ENCODE measurements around the gene STXBP5L.
"Not testable (repeated sequence)": the region's sequence is repeated elsewhere in the genome, so short reads cannot be mapped to it uniquely, and the experiment has no call there.

Gene STXBP5L

GRCh38 chr3:121064121-121064520 is 156.1 kb downstream of the STXBP5L start:
- DNase-seq, result no peak

- no peak for DNase-seq
These were observed 164.1 kb downstream of the STXBP5L start for GRCh38 chr3:121072133-121072532.

DNA sequence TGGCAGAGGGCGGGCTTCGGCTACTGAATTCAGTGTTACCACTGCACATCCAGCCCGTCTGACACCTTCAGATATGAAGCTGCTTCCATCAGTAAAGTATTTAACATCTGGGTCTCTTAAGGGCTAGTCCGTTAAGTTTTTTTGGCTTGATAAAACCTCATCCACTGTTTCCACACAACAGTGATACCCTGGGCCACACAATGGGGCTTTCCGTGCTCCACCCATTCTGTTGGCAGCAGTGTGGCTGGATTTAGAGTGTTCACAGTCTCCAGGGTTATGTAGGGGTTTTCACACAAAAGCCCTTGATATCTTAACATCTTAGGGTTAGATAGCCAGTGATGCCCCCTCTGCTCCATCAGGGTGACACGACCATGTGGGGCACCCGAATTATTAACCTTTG is 165.0 kb downstream of the STXBP5L start:
- DNase-seq, result no peak

DNA sequence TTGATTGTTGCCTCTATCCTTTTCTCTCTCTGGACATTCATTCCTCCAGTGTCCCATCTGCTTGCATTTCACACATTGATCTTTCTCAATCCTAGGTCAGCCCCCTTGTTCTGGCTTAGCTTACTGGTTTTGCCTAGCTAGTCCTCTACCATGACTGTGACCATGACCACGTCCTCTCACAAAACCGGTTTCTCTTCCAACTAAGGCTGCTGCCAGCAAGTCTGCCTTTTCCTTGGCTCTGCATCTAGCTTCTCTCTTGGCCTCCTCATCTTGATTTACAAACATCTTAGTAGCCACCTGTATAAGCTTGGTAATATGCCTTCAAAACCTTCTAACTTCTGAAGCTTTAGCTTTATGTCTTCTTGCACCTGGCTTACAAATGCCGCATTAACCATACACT is 167.2 kb downstream of the STXBP5L start:
- no peak for DNase-seq

GRCh38 chr3:121078378-121079101 is 170.5 kb downstream of the STXBP5L start:
- not testable (repeated sequence) for DNase-seq

- DNase-seq, result no peak
These were observed 188.9 kb downstream of the STXBP5L start for GRCh38 chr3:121096953-121097352.

DNA sequence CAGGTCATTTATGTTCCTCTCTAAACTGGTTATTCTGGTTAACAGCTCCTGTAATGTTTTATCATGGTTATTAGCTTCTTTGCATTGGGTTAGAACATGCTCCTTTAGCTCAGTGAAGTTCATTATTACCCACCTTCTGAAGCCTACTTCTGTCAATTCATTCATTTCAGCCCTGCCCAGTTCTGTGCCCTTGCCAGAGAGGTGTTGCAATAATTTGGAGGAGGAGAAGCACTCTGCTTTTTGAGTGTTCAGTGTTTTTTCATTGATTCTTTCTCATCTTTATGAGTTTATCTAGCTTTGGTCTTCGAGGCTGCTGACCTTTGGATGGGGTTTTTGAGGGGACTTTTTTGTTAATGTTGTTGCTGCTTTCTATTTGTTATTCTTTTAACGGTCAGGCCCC is 203.1 kb downstream of the STXBP5L start:
- DNase-seq, result not testable (repeated sequence)

- DNase-seq, result no peak
These were observed 204.1 kb downstream of the STXBP5L start for GRCh38 chr3:121111914-121112612.

GRCh38 chr3:121126033-121126706 is 218.2 kb downstream of the STXBP5L start:
- no peak for DNase-seq

- DNase-seq, result no peak
These were observed 218.7 kb downstream of the STXBP5L start for GRCh38 chr3:121126707-121127035.

- DNase-seq, result no peak
These were observed 244.6 kb downstream of the STXBP5L start for GRCh38 chr3:121152573-121152972.

GRCh38 chr3:121153851-121154250 is 245.8 kb downstream of the STXBP5L start:
- DNase-seq, result no peak

DNA sequence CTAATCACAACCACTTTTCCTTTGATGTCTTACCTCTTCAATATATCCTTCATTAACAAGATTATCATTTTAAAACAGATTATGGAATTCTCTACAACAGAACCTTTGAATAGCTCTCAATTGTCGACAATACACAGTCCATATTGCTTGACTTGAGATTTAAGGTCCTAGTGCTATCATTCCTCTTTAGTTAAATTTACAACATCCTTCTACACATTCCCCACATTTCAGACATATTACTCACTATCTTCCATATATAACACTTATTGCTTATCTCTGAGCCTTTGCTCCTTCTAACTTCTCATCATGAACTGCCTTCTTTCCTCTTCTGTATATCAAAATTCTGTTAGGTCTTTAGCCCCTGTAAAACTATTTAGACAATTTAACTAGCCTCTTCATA is 247.0 kb downstream of the STXBP5L start:
- DNase-seq, result no peak

DNA sequence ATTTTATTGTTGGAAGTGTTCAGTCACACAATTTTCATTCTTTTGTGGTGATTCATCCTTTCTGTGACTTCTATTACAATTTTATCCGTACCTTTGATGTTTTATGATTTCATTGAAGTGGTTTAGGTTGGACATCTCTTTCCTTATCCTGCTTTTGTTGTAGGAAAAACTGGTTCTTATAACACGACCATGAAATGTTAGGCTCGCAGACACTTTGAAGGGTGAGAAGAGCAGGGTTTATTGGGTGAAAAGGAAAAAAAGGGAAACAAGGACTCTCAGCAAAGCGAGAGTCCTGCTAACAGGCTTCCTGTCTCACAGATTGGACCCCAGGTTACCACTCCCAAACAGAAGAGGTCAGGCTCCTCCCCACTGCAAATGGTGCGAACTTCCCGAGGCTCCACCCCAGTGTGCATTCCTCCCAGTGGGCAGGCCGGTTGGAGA is 257.4 kb downstream of the STXBP5L start:
- no peak for DNase-seq

DNA sequence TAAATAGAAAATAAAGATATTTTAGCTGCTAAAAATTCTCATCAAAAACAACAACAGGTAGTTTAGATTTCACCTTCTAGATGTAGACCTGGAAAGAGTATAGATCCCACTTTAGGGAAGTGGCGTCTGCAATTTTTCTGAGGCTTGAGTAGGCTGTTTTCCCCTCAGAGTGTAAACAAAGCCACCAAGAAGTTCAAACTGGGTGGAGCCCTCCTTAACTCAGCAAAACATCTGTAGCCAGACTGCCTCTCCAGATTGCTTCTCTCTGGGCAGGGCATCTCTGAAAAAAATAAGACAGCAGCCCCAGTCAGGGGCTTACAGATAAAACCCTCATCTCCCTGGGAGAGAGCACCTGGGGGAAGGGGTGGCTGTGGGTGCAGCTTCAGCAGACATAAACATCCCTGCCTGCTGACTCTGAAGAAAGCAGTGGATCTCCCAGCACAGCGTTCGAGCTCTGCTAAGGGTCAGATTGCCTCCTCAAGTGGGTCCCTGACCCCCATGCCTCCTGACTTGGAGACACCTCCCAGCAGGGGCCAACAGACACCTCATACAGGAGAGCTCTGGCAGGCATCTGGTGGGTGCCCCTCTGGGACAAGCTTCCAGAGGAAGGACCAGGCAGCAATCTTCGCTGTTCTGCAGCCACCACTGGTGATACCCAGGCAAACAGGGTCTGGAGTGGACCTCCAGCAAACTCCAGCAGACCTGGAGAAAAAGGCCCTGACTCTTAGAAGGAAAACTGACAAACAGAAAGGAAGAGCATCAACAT is 259.6 kb downstream of the STXBP5L start:
- no peak for DNase-seq

DNA sequence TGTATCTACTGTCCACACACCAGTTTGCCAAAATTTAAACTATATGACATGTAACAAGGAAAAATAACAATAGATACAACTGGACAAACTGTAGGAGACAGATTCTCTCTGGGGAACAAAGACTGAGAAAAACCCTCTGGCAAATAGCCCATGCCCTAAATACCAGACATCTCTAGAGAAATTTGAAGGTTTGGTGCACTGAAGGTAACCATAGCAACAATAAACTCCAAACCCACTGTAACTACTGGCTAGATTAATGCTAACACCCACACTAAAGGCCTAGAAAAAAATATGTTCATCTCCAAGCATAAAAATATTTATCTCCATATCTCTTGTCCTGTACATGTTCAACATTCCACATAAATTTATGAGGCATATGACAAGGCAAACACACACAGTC is 267.1 kb downstream of the STXBP5L start:
- DNase-seq, result no peak

DNA sequence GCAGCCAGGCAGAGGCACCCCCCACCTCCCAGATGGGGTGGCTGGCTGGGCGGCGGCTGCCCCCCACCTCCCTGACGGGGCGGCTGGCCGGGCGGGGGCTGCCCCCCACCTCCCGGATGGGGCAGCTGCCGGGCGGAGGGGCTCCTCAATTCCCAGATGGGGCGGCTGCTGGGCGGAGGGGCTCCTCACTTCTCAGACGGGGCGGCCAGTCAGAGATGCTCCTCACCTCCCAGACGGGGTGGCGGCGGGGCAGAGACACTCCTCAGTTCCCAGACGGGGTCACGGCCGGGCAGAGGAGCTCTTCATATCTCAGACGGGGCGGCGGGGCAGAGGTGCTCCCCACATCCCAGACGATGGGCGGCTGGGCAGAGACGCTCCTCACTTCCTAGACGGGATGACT is 282.6 kb downstream of the STXBP5L start:
- DNase-seq, result not testable (repeated sequence)

DNA sequence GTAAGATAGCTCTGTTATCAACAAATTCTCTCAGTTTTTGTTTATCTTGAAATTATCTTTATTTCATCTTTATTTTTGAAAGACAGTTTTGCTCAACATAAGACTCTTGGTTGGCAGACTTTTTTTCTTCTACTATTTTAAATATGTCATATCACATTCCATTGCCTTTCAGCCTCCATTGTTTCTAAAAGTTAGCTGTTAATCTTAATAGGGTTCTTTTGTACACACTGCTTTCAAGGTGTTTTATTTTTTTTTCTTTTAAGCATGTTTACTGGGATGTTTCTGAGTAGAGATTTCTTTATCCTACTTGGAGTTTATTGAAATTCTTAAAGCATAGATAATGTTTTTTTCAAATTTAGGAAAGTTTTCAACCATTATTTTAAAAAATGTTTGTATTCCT is 294.6 kb downstream of the STXBP5L start:
- no peak for DNase-seq

- no peak for DNase-seq
These were observed 315.1 kb downstream of the STXBP5L start for GRCh38 chr3:121223116-121223515.

DNA sequence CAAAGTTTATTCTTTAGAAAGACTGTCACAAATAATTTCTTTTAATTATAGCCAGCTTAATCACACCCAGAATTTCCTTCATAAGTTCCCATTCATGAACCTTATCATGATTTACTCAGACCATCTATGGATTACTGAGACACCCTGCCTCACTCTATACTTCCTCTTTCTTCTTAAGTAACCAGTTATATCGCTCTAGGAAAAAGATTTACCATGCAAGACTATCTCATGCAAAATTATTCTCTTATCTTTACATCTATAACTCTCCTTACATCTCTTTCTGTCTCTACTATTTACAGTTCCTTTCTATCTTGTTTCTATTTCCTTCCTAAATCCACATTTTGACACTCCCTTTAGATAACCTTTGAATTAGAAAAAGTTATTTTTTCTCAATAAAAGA is 321.0 kb downstream of the STXBP5L start:
- no peak for DNase-seq

DNA sequence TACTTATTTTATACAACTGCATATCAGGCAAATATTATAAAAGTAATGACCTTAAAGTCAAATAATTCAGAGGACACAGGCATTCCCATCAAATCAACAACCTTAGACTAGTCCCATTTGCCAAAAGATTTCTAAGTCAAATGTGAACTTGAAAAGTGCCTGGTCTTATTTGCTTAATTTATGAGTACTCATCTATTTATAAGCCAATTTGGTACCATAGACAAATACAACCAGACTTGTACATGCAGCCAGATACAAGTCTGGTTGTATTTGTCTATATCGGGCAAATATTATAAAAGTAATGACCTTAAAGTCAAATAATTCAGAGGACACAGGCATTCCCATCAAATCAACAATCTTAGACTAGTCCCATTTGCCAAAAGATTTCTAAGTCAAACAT is 322.2 kb downstream of the STXBP5L start:
- DNase-seq, result not testable (repeated sequence)

DNA sequence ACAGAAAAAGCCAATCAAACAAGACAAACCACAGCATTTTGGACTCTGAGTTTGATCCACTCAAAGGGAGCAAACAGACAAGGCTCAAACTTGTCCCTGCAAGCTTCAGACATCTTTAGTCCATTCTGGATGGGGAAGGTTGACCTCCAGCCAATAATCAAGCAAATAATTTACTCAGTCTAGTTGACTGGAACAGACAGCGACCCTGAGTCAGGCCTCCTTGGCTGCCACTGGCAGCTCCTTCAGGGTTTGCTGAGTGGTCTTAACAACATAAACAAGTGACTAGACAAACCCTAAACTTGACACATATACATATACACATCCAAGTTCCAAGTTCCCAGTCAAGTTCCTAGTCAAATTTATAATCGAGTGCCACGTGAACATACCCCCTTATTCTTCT is 323.9 kb downstream of the STXBP5L start:
- DNase-seq, result no peak

Measured in CD4-positive, alpha-beta T cell treated with Interleukin-17A for 1 hour (primary cell).